GM23248 (cell line): ENCODE measurements around the gene SYNGR3.

Experiments used
- EZH2 ChIP-seq: fragments of 200-600 bp; sonication (generic); IDR thresholded peaks from 2 replicates; pipeline ENCODE4 v1.6.1; 2018; ENCODE audit warnings: antibody characterized with exemption, mild to moderate bottlenecking; ENCODE audit not compliant: insufficient read depth, poor library complexity, severe bottlenecking
- EZH2phosphoT487 ChIP-seq: fragments of 200-600 bp; sonication (generic); IDR thresholded peaks from 2 replicates; pipeline ENCODE4 v1.6.1; 2018; ENCODE audit warnings: antibody characterized with exemption, moderate library complexity, mild to moderate bottlenecking, low read depth; ENCODE audit not compliant: insufficient read depth

GRCh38 chr16:2004795-2005517, 15.2 kb downstream of the SYNGR3 start:
- TF ChIP-seq EZH2 (no peak), EZH2phosphoT487 (no peak)
